Measurements from ENCODE around the gene LTBP3.

Gene LTBP3

DNA sequence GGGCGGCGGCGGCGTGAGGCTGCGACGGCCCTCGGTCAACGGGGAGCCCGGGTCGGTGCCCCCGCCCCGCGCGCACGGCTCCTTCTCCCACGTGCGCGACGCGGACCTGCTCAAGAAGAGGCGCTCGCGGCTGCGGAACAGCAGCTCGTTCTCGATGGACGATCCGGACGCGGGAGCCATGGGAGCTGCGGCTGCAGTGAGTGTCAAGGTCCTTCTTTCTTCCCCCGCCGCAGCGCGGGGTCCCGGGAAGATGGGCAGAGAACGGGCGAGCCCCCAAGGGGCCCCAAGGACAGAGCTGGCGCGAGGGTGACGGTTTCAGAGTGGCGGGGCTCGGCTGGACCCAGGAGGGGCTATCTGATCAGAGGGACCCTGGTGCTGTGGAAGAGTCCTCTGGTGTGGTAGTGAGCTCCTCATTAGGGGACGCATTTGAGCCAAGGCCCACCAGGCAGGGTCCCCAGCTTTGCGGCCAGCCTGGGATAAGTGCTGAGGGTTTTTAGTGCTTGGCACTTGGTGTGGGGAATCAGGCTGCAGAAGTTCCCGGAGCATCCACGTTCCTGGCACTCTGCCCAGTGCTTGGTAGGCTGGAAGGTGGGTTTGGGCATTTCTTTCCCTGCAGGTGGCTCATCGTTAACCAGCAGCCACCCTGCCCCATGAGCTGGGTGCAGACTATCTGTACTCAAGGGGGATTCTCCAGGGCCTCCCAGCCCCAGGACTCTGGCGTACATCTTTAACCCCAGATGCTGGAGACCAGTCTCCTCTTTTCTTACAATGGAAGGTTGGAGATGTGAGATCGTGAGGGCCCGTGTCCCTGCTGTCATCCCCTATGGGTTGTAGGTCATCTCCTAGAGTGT lies 27.5 kb upstream of the LTBP3 start:
- DNase-seq = no peak

DNA sequence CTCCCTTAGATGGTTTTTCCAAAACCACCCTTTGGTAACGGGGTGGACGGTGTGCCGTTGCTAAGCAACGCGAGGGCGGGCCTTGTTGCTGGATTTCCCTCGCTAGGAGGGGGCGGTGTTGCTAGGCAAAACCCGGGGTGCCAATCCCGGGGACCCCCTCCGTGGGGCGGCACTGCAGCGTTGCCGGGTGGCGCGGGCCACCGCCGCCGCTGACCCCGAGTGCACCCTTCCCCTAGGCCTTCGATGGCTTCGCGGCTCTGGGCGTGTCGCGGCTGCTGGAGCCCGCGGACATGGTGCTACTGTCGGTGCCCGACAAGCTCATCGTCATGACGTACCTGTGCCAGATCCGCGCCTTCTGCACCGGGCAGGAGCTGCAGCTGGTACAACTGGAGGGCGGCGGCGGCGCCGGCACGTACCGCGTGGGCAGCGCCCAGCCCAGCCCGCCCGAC lies 26.6 kb upstream of the LTBP3 start:
- DNase-seq = no peak

DNA sequence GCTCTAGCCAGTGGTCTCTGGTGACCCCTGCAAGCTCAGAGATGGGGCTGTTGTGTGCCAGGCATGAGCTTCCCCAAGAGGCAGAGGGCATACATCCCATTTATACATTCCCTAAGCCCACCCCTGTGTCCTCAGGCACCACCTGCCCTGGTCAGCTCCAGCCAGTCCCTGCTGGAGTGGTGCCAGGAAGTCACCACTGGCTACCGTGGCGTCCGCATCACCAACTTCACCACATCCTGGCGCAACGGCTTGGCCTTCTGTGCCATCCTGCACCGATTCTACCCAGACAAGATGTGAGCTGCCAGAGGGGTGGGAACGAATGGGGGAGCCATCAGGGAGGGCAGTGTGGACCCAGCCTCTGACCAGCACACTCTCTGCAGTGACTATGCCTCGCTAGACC lies 25.9 kb upstream of the LTBP3 start:
- no peak for DNase-seq

DNA sequence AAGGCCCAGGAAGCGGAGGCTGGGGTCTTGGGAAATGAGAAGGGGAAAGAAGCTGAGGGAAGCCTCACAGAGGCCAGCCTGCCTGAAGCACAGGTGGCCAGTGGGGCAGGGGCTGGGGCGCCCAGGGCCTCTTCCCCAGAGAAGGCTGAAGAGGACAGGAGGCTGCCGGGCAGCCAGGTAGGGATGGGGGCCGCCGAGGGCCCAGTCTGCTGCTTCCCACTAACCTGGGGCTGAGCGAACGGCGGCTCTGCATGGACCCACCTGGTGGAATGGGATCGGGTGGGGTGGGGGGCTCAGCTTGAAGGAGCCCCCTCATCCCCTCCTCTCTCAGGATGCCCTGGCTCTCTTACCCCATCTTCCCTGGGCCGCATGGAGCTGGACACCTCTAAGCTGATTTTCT lies 25.4 kb upstream of the LTBP3 start:
- DNase-seq = no peak

DNA sequence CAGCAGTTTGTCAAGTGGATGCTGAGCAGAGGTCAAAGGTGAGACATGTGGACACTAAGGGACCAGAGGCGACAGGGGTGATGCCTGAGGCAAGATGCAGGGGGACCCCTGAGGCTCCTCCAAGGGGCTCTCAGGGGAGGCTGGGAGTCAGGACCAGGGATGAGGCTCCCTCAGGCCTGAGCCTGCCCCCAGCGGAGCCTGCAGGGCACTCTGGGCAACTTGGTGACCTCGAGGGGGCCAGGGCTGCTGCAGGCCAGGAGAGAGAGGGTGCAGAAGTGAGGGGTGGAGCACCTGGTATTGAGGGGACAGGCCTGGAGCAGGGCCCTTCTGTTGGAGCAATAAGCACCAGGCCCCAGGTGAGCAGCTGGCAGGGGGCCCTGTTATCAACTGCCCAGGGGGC lies 23.8 kb upstream of the LTBP3 start:
- DNase-seq = no peak

DNA sequence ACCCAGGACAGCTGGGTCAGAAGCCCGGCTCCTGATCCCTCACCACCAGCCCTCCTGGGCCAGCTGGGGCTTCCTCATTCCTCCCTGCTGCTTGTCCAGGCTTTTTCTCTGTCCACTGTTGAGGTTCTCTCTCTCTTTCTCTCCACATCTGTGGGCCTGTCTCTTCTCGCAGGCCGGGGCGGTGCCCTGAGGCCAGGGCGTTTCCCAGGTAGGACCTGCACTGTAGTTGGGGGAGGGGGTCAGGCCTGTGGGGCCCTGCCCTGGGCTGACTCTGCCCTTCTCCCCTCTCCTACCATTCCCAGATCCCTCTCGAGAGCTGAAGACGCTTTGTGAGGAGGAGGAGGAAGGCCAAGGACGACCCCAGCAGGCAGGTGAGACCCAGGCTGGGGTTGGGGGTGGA lies 22.6 kb upstream of the LTBP3 start:
- no peak for DNase-seq

DNA sequence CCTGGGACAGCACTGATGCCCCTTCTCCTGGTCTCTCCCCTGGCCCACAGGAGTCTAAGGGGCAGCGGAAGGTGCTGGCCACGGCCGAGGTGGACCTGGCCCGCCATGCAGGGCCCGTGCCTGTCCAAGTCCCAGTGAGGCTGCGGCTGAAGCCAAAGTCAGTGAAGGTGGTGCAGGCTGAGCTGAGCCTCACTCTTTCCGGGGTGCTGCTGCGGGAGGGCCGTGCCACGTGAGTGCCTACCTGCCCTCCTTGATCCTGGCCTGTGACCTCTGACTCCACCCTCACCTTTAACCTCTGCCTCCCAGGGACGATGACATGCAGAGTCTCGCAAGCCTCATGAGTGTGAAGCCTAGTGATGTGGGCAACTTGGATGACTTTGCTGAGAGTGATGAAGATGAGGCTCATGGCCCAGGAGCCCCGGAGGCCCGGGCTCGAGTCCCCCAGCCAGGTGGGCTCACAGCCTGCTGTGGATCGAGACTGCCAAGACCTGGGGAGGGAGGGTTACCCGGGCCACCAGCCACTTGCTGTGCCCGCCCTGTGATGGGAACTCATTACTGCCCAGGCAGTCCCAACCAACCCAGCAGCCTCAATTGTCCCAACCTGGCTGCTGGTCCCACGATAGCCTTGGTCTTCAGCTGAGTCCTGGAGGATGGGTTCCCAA lies 22.0 kb upstream of the LTBP3 start:
- no peak for DNase-seq

DNA sequence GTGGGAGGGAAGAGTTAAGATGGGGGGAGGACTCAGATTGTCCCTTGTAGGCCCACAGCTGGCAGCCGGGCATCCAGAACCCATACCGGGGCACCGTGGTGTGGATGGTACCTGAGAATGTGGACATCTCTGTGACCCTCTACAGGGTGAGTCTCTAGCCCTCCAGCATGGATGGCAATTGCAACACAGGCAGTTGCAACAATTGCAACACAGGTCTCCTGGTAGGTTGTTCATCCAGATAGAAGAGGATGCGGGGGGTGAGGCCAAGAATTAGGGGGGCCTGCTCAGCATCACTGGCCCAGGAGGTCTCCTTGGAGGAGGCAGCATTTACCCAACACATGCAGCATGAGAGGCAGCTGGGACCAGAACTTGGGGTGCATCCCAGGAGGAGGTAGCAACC lies 21.1 kb upstream of the LTBP3 start:
- DNase-seq = no peak

DNA sequence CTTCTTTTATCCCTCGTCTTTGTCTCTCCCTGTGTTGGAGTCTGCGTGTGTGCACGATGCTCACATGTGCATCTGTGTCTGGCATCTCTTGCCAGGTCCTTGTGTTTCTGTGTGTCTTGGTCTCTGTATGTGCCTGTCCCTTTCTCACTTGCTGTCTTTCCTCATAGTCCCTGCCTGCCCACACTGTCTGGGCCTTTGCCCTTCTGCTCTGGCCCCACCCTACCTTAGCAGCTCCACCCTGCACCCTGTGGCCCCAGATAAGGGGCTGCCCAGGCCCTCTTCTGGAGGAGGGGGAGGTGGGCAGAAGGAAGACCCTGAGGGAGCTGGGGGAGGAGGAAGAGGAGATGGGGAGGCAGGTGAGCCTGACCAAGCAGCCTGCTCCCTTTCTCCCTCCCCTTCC lies 20.5 kb upstream of the LTBP3 start:
- no peak for DNase-seq

DNA sequence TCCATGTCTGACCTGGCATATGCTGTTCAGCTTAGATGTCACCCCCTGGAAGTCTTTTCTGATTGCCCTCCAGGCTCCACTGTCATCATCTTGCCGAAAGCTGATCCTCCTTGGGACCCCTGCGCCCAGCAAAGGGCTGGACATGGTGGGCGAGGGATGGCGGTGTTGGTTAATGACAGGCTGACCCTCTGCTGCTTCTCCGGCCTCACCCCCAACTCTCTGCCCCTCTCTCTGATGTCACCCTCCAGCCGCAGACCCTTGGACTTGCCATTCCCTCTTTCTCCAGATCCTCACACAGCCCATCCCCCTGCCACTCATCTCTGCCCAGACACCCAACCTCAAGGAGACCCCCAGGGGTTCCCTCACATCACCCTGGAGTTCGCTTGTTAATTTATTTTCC lies 20.0 kb upstream of the LTBP3 start:
- no peak for DNase-seq

DNA sequence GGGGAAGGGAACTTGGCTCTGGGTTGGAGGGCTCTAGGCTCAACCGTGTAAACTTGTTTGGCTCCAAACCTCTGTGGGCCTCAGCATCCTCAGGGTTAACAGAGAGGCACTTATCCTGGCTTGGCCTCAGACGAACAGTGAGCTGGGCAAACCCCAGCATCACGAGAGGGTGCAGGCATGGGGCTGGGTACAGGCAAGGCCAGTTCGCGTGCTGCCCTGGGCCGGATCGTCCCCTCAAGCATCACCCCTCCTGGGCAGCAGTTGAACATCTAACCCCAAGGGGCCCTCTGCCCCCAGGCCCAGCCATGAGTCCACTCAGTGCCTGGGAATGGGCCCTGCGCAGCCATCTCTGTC lies 19.6 kb upstream of the LTBP3 start:
- DNase-seq = no peak

DNA sequence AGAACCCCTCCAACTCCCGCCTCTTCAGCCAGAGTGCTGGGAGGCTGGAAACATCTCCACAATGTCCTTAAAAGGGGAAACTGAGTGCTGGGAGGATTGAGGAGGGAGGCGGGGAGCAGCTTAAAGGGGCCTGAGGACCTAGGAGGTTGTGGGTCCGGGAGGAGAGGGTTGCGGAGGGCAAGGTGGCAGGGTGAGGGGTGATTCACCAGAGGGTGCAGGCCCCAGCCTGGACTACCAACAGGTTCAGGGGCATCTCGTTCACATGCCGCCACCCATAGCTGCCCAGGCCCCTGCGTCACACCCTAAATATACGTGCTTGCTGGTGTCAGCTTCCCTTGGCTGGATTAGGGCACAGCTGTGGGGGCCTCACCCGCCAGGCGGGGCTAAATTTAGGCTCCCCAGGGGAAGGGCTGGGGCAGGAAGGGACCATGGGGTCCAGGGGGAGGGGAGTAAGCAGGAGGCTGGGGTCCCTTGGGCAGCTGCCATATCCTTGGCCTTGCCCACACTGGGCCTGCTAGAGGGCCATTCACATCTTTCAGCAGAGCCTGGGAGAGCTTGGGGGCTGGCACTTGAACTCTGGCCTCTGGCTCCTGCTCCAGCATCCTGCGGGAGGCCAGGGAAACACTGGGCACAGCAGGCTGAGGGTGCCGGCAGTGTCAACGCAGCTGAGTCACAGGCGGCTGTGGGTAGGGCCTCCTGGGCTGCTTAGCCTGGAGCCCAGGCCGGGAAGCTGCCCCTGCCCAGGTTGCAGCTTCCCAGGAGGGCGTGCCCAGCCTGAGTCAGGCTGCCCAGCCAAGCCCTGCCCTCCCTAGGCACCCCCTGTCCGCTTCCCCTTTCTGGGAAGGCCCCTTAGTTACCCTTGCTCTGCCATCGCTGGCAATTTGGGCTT lies 19.0 kb upstream of the LTBP3 start:
- no peak for DNase-seq

DNA sequence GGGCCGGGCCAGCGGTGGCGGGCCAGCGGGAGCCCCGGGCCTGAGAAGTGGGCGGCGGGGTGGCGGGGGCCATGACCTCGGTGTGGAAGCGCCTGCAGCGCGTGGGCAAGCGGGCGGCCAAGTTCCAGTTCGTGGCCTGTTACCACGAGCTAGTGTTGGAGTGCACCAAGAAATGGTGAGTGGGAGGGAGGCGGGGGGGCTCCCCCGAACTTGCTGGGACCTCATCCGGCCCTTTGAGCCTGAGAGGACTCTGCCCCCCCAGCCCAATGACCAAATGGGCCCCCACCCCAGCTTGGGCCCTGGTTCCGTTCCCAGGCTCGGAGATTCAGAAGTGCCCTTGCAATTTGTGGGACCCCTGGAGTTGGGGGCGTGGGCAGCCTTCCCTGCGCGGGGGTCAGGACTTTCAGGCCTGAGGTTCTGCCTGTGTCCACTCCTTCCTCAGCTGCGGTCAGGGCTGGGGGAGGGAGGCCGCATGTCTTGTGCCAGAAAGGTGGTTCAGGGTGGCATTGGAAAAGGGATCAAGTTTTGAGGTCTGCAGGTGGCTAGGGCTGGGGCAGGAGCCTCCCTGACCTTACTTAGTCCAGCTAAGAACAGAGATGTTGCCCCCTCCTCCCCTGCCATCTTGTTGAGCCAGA lies 18.2 kb upstream of the LTBP3 start:
- no peak for DNase-seq

DNA sequence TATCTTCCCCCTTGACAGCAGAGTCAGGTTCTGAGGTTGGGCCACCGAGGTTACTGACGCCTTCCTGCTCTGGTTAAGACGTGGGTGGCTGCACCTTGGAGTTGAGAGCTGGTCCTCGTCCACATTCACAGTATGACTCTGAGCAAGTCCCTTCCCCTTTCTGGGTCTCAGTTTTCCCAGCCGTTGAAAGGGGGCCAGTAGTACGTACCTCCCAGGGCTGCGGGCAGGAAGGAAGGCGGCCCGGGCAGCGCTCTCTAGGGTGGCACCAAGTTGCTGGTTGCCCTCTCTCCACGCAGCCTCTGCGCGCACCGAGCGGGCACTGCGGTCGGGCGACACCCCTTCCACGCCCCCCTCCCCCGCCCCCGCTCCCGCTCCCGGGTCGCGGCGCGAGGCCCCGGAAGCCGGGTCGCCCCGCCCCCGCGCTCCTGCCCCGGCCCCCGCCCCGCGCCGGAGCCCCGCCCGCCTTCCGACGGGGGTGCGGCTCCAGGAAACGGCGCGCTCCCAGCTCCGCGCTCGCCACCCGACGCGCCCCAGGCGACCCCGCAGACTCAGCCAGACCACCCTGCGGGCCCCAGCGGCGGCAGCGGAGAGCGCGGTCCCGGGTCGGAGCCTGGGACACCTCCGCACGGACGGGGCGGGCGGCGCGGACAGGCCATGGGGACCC lies 17.5 kb upstream of the LTBP3 start, which contains the start of gene EHBP1L1:
Gene EHBP1L1, plus strand, starts transcription at position 486 of the 664 bp plus-strand sequence. CDS start 250 bp downstream, outside the sequence.
- DNase-seq = no peak

DNA sequence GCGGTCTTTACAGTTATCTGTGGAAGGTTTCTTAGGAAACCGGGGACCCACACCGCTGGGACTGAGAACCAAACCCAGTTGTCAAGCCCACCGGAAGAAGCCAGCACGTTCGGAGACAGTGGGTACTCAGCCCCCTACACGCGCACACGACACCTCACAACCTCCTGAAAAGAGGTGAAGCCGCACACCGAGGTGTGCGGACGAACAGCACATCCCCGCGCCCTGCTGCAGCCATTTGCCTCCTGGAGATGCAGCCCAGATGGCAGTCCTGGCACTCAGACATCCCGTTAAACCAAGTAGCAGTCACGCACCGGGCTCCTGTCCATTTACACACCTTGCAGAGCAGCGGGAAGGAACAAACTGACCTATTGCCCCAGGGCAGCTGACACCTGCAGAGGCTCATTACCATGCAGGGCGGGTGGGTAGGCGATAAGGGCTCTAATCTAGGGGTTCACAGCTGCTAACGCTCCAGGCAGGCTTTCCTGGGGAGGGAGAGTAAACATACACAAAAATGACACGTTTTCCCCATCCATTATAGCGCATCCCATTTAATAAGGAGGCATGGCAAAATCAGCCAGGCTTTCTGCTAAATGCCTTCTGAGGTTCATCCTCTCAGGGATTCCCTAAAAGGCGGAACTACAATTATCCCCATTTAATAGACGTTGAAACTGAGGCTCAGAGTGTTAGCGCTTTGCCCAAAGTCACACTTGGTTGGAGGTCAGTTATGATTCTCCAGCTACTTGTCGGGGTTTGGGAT lies 16.8 kb upstream of the LTBP3 start:
- no peak for DNase-seq

DNA sequence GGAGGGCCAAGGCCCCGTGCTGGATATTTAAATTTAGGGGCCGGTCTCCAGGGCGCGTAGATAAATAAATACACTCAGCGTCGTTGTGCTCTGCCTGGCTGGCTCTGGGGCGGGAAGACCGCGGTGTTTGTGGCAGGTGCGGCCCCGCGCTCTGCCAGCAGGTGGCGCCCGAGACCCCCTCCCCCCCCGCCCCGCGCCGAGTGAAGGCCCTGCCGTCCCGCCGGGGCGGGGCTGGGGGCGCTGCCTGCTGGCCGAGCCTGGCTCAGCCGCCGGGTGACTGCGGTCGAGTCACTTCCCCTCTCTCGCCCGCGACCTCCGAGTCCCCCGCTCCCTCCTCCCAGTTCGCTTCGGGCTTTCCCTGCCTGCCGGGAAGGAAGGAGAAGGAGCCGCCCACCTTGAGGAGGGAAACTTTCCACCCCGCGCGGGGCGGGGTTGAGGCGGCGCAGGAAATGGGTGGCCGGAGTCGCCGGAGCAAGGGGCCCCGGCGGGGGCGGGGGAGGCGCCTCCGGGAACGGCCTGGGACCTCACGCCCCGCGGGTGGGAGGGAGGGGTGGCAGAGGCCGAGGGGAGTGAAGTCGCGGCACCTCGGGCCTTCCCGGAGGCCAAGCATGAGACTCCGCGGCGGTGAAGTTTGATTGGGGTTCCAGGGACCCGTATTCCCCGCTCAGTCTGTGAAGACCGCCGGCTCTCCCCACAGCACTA lies 16.1 kb upstream of the LTBP3 start:
- DNase-seq = no peak

DNA sequence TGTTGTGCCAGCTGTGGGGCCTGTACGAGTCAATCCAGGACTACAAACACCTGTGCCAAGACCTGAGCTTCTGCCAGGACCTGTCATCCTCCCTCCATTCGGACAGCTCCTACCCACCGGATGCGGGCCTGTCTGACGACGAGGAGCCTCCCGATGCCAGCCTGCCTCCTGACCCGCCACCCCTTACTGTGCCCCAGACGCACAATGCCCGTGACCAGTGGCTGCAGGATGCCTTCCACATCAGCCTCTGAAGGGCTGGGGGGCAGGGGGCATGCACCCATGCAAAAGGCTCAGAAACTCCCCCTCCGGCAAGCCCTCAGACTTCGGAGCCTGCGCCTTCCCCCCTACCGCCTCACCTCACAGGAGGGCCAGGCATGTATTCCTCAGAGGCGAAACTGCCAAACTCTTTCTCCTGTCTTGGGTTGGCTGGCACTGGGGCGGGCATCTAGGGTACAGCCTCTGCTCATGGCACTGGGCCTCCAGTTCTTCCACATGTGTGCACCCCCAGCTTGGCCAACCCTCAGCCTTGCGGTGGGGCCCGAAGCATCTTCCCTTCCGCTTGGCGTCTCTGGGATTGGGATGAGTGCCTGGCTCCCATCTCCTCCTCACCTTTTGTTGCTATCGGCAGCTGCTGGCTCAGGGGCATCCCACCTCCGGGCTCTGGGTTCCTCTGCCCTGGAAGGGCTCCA lies 15.4 kb upstream of the LTBP3 start:
- DNase-seq = no peak

DNA sequence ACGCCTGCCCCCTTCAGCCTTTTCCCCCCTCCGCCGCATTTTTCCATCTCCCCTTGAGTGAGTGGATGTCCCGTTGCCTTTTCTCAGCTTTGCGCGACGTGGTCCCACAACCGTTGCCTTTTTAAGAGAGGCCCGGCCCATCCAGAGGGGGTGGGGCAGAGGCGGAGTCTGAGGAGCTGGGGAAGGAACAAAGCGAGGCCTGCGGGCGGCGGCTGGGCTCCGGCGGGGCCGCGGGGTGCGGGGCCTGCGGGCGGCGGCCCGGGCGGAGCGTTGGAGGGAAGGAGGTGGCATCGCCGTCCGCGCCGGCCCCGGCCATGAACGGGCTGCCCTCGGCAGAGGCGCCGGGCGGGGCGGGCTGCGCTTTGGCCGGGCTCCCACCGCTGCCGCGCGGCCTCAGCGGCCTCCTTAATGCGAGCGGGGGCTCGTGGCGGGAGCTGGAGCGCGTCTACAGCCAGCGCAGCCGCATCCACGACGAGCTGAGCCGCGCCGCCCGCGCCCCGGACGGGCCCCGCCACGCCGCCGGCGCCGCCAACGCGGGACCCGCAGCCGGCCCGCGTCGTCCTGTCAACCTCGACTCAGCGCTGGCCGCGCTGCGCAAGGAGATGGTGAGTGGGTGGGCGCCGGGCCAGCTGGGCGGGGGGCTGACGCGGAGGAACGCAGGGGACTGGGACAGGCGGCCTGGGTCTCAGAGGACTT lies 14.3 kb upstream of the LTBP3 start, which contains the start of gene FAM89B:
Gene FAM89B, plus strand, starts transcription at position 183 of the 696 bp plus-strand sequence. Its CDS starts 132 bp downstream, at position 315.
- DNase-seq = peak; percentile 82

DNA sequence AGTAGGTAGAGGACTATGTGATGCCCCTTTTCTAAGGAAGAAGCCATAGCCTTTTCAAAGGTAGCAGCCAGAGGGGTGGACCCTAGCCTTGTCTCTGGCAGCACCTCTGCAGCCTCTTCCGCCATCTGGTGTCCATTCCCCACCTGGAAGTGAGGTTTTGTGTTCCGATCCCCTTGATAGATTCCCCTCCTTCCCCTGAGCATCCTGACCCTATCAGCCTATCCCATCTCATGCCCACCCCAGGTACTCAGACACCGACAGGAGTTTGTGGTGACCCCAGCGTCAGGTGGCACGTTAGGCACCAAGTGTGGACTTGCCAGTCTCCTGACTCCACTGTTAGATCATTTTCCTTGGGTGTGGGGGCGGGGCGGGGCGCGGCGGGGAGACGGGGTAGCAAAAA lies 13.8 kb upstream of the LTBP3 start:
- DNase-seq = no peak

DNA sequence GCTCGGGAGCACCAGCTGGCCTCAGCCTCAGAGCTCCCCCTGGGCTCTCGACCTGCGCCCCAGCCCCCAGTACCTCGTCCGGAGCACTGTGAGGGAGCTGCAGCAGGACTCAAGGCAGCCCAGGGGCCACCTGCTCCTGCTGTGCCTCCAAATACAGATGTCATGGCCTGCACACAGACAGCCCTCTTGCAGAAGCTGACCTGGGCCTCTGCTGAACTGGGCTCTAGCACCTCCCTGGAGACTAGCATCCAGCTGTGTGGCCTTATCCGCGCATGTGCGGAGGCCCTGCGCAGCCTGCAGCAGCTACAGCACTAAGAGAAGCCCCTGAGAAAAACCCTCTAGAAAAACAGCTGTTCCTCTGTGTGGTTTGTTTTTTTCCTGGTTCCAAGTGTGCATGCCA lies 13.3 kb upstream of the LTBP3 start:
- DNase-seq = no peak

All from NCI-H2171 (cell line).